Panc1 (cell line): ENCODE results near the gene HKDC1. TPM values are rescaled to one million over a fixed set of nuclear protein-coding genes. Genes with fewer than 3 reads are reported as not detected.

Source experiments
- ATAC-seq: fragments of 200-7000 bp; cut with Tn5 transposase; 2 replicates; pipeline ENCODE4 v1.9.1; 2020; ENCODE audit warnings: mild to moderate bottlenecking, moderate library complexity
- BruUV-seq: library from RNA; stranded (reverse); fragments of 400-500 nt; replicated peaks from 2 replicates; lab custom pipeline; 2021; lab: Mats Ljungman, UMichigan
- CTCF ChIA-PET: fragments of 300-600 bp; sonication (Branson Sonifier 250); formaldehyde crosslinking; loops from one replicate; lab custom pipeline; 2022; ENCODE audit warnings: antibody characterized with exemption; lab: Charles Lee
- POLR2A ChIA-PET: fragments of 300-600 bp; sonication (Branson Sonifier 250); formaldehyde crosslinking; loops from one replicate; lab custom pipeline; 2022; ENCODE audit warnings: antibody characterized with exemption; lab: Charles Lee
- DNase-seq: peaks from one replicate; pipeline ENCODE4 v3.0.0-alpha.2; 2010; ENCODE audit warnings: low read depth, low spot score
- H3K27ac ChIP-seq: 2 replicates; pipeline ENCODE4 v1.5.1; 2011; ENCODE audit warnings: mild to moderate bottlenecking, low read length, inconsistent platforms
- H3K27me3 ChIP-seq: fragments of 200-500 bp; sonication (Bioruptor generic); 2 replicates; pipeline ENCODE4 v1.6.0; 2014; ENCODE audit warnings: low read length, inconsistent platforms; ENCODE audit not compliant: control insufficient read depth, insufficient read depth
- H3K36me3 ChIP-seq: fragments of 200-500 bp; sonication (Bioruptor generic); 2 replicates; pipeline ENCODE4 v1.5.1; 2014; ENCODE audit warnings: inconsistent platforms, mild to moderate bottlenecking, low read length, moderate library complexity; ENCODE audit not compliant: control insufficient read depth, insufficient read depth
- H3K4me1 ChIP-seq: 2 replicates; pipeline ENCODE4 v1.5.1; 2011; ENCODE audit warnings: inconsistent platforms, mild to moderate bottlenecking, low read length, moderate library complexity; ENCODE audit not compliant: control insufficient read depth, insufficient read depth
- H3K4me3 ChIP-seq, 2 experiments: 2 replicates each; pipeline ENCODE4 v1.5.1; 2011 to 2012; ENCODE audit warnings: low read depth in 2 of 2, low read length in 2 of 2, mild to moderate bottlenecking in 2 of 2, inconsistent platforms in 1 of 2, moderate library complexity in 1 of 2
- H3K9me3 ChIP-seq: fragments of 200-500 bp; sonication (Bioruptor generic); 2 replicates; pipeline ENCODE4 v1.5.1; 2014; ENCODE audit warnings: low read depth, mild to moderate bottlenecking, inconsistent platforms, low read length, moderate library complexity; ENCODE audit not compliant: control insufficient read depth, insufficient read depth
- CTCF ChIP-seq: fragments of 450-650 bp; IDR thresholded peaks from 2 replicates; pipeline ENCODE4 v1.5.1; 2017; ENCODE audit warnings: mild to moderate bottlenecking
- POLR2AphosphoS5 ChIP-seq: IDR thresholded peaks from 2 replicates; pipeline ENCODE4 v1.6.1; 2012; ENCODE audit warnings: mild to moderate bottlenecking, low read depth, low read length, moderate library complexity
- REST ChIP-seq, 2 experiments: IDR thresholded peaks; 2 replicates each; pipeline ENCODE4 v1.6.1; 2011 to 2012; ENCODE audit warnings: low read depth in 2 of 2, control low read depth in 1 of 2, low read length in 1 of 2, mild to moderate bottlenecking in 1 of 2, moderate library complexity in 1 of 2; ENCODE audit not compliant: insufficient read depth in 1 of 2
- SIN3A ChIP-seq: IDR thresholded peaks from 2 replicates; pipeline ENCODE4 v1.6.1; 2012; ENCODE audit warnings: low read depth, mild to moderate bottlenecking, low read length, moderate library complexity, borderline replicate concordance; ENCODE audit not compliant: insufficient read depth
- TCF7L2 ChIP-seq: IDR thresholded peaks from 2 replicates; pipeline ENCODE4 v1.6.1; 2011; ENCODE audit warnings: mild to moderate bottlenecking, low read depth, low read length, inconsistent platforms
- in situ Hi-C: cut with HindIII; loops from 2 replicates; pipeline ENCODE4 v1.10.0; 2016; ENCODE audit warnings: low sequenced_read_pairs, low pct_unique_long_range_greater_than_20kb
- intact Hi-C: fragments of 100-400 bp; cut with micrococcal nuclease; formaldehyde crosslinking; loops from one replicate; pipeline ENCODE4 v1.10.0; 2022; ENCODE audit not compliant: unreplicated experiment
- total RNA-seq: library from RNA; stranded (reverse); gene quantifications from one replicate; pipeline ENCODE4 v1.2.1, GENCODE V29; 2021; ENCODE audit not compliant: unreplicated experiment

HKDC1 gene
- total RNA-seq, 1 experiment from 2014 or later: 1.1 TPM

- TF ChIP-seq TCF7L2 (no peak), CTCF (no peak), REST (IDR thresholded peaks at IDR 0.05; ENCODE audit: insufficient read depth in 1 of 2, low read depth in 2 of 2, low read length in 1 of 2) (no peak), SIN3A (no peak), POLR2AphosphoS5 (no peak)
- no peaks in the 10 kb centered on the region for H3K27me3 ChIP-seq
- no peak for ATAC-seq
- ChIA-PET CTCF (interaction anchor here (0.6 kb wide), 1 partner anchor 312 kb away, joined by 4 read pairs; no protein-coding TSS in a partner anchor), POLR2A (no interaction called here)
- BruUV-seq: no TSS peak
- no peak for DNase-seq
- no peak overlapping the region for H3K4me3 ChIP-seq
- in situ Hi-C loops: no loop called here
- no peak overlapping the region for H3K27ac ChIP-seq
- no peaks in the 10 kb centered on the region for H3K4me1 ChIP-seq
- intact Hi-C loops: no loop called here
- H3K9me3 ChIP-seq: no peaks in the 10 kb centered on the region
- no peaks in the 10 kb centered on the region for H3K36me3 ChIP-seq
These were observed 25.9 kb downstream of the HKDC1 start for GRCh38 chr10:69246036-69246435.

- POLR2A ChIA-PET: no interaction called here
These were observed 26.6 kb downstream of the HKDC1 start for GRCh38 chr10:69246581-69247312.

More at GRCh38 chr10:69246581-69247312, 26.6 kb downstream of the HKDC1 start:
- Histone ChIP-seq H3K4me3 (no peak overlapping the region), H3K9me3 (no peaks in the 10 kb centered on the region), H3K36me3 (no peaks in the 10 kb centered on the region), H3K27ac (no peak overlapping the region), H3K27me3 (no peaks in the 10 kb centered on the region), H3K4me1 (no peaks in the 10 kb centered on the region)
- CTCF ChIA-PET: no interaction called here
- BruUV-seq: no TSS peak
- no peak for TF ChIP-seq CTCF
- no peak for TF ChIP-seq TCF7L2
- TF ChIP-seq SIN3A: no peak
- no peak for TF ChIP-seq REST (IDR thresholded peaks at IDR 0.05; ENCODE audit: insufficient read depth in 1 of 2, low read depth in 2 of 2, low read length in 1 of 2)
- no peak for TF ChIP-seq POLR2AphosphoS5
- in situ Hi-C loops: no loop called here
- no peak for DNase-seq
- intact Hi-C loops: no loop called here
- no peak for ATAC-seq
